Measurements from ENCODE around the gene TPP1. TPM values are rescaled to one million over a fixed set of nuclear protein-coding genes. Genes with fewer than 3 reads are reported as not detected.

The TPP1 gene
- total and polyA plus RNA-seq, 9 of the 15 experiments (the other 6 are each of a cell fraction or from before 2014, with no cell fraction given) = 7.5 to 75.8 (median 15.7) TPM

- TF ChIP-seq PRDM10 (IDR thresholded peaks at IDR 0.05; ENCODE audit: partially characterized antibody) = peak; percentile 97
- TF ChIP-seq ZBED1 (IDR thresholded peaks at IDR 0.05) = no peak
- TF ChIP-seq RBBP5 (IDR thresholded peaks at IDR 0.05; ENCODE audit: borderline replicate concordance, insufficient read depth, low read length, poor library complexity, severe bottlenecking) = no peak
- no peak for TF ChIP-seq XRCC5 (IDR thresholded peaks at IDR 0.05; ENCODE audit: low read depth, low read length)
- no peak for TF ChIP-seq ZHX1 (conservative IDR thresholded peaks at IDR 0.05; ENCODE audit: low read length)
- TF ChIP-seq JUND (IDR thresholded peaks at IDR 0.05; ENCODE audit: borderline replicate concordance, low read depth, low read length) = peak; percentile 5; the same call in 1 of the 2 replicates
- no peak for TF ChIP-seq JUND (tag; IDR thresholded peaks at IDR 0.05; ENCODE audit: borderline replicate concordance, low read depth, low read length)
- TF ChIP-seq HBP1 (CRISPR knock-in tag; IDR thresholded peaks at IDR 0.05) = no peak
- no peak for TF ChIP-seq FOXP1 (CRISPR knock-in tag; IDR thresholded peaks at IDR 0.05)
- 0 out of 2 replicates have a peak, but pooled peaks have one; percentile 13 for TF ChIP-seq ZNF316 (IDR thresholded peaks at IDR 0.05)
- no peak for TF ChIP-seq HMGN3 (IDR thresholded peaks at IDR 0.05; ENCODE audit: borderline replicate concordance, extremely low read depth, insufficient read length, low read depth, low read length)
- no peak for TF ChIP-seq FIP1L1 (IDR thresholded peaks at IDR 0.05; ENCODE audit: low read depth, low read length, poor library complexity, severe bottlenecking)
- no peak for TF ChIP-seq XRCC3 (IDR thresholded peaks at IDR 0.05)
- TF ChIP-seq SETDB1 (IDR thresholded peaks at IDR 0.05; ENCODE audit: low read length) = no peak
- peak; percentile 36; the same call in 1 of the 2 replicates for TF ChIP-seq ARID1B (IDR thresholded peaks at IDR 0.05)
- no peak for TF ChIP-seq MAZ (CRISPR knock-in tag; conservative IDR thresholded peaks at IDR 0.05 in 1 of 2, IDR thresholded peaks at IDR 0.05 in 1 of 2)
- TF ChIP-seq CBFA2T3 (IDR thresholded peaks at IDR 0.05) = no peak
- peak in 1 of 2 experiments; percentile 54; a peak in 1 of 4 replicates for TF ChIP-seq FOXK2 (conservative IDR thresholded peaks at IDR 0.05 in 1 of 2, IDR thresholded peaks at IDR 0.05 in 1 of 2; ENCODE audit: low read depth in 2 of 2)
- peak; percentile 2; the same call in 1 of the 2 replicates for TF ChIP-seq MAFF (IDR thresholded peaks at IDR 0.05; ENCODE audit: low read length)
- TF ChIP-seq C11orf30 (IDR thresholded peaks at IDR 0.05; ENCODE audit: low read depth) = peak; percentile 35; the same call in 1 of the 2 replicates
- no peak for TF ChIP-seq SMARCC2 (IDR thresholded peaks at IDR 0.05; ENCODE audit: low read depth)
- no peak for TF ChIP-seq POLR2G (IDR thresholded peaks at IDR 0.05; ENCODE audit: low read depth, low read length)
- TF ChIP-seq ZNF436 (CRISPR knock-in tag; IDR thresholded peaks at IDR 0.05) = no peak
Measured at GRCh38 chr11:6569706-6570105, 49.5 kb downstream of the TPP1 start (continued).

Data from K562 (cell line).